NCI-H2081 treated with DMSO at 0.1 percent for 48 hours (cell line): ENCODE results near the gene GOLT1A.

Source experiments
- DNase-seq: peaks from one replicate; lab custom pipeline; 2025; lab: John Stamatoyannopoulos, UW

The GOLT1A gene

GRCh38 chr1:204190212-204191211 is 23.3 kb downstream of the GOLT1A start:
- DNase-seq = no peak

- DNase-seq = no peak
These were observed 24.7 kb downstream of the GOLT1A start for GRCh38 chr1:204188959-204189639.

DNA sequence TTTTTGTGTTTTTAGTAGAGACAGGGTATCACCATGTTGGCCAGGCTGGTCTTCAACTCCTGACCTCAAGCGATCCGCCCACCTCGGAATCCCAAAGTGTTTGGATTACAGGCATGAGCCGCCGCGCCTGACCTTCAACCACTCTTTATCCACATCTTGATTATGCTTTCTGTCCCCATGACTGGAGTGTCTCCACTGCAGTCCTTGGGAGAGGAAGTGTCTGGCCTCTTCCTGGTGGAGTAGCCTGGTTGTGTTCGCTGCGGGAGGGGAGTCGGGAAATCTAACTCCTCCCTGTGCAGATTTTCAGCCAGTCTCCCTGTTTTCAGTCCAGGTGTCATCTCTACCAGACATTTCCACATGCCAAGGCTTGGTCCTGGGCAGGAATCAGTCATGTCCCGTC is 27.2 kb downstream of the GOLT1A start:
- DNase-seq = no peak

GRCh38 chr1:204181116-204181515 is 32.7 kb downstream of the GOLT1A start:
- DNase-seq = no peak

DNA sequence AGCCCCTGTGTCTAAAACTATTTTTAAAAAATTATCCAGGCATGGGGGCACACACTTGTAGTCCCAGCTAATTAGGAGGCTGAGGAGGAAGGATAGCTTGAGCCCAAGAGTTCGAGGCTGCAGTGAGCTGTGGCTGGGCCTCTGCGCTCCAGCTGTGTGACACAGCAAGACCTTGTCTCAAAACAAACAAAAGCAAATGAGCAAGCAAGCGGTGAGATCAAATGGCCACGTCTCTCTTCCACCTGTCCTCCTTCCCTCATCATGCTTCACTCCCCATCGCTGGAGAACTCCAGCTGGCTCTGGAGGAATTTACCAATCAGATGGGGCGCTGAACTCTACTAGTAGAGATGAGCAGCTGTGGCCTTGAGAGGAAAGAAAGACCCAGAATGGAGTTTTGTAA is 33.7 kb downstream of the GOLT1A start:
- no peak for DNase-seq

DNA sequence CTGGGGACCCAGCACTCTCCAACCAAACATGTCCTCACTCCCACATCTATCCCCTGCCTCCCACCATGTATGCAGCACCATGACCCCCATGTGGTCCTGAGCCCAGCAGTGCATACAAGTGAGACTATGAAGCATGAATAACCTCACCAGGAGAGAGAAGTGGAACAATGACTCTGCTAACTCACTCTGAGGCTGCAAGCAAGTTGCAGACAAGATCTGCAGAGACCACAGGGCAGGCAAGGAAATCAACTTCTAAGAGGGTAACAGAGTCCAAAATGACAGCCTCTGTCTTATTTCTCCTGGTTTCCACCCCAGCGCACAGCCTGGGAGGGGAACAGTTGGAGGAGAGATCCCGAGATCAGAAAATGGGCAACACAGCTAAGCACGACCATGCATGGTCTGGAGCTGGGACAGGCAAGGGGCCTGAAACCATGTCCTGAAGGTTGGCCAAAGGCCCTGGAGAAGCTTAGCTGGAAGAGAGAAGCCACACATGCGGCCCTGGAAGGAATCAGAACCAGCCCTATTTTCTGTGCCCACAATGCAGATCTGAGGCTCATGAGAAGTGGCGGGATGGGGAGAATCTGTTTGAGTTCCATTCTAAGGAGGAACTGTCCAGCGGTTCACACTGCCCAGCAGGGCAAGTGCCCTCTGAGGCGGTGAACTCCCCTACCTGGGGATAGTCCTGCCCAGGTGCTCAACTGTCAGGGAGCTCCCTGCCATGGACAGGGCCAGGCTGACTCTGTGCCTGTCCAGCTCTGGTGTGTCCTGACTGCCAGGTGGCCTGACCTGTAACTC is 35.1 kb downstream of the GOLT1A start:
- DNase-seq = no peak

GRCh38 chr1:204177133-204177532 is 36.7 kb downstream of the GOLT1A start:
- DNase-seq = no peak

DNA sequence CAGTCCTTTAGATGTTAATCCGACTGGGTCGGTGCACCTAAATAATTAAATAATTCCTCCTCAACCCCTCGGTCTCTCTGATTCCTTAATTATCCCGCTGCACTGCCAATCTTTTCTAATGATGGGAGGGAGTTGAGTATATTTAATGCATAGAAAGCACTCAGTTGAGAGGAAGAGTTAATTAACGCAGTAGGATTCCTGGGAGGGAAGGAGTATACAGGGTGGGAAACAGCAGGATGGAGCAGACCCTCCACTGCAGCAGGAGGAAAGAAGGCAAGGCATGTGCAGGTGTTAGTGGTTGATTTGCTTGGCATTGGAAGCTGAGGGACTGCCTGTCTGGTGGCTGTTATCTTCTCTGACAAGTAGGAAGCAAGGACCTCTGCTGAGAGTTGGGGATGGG is 37.7 kb downstream of the GOLT1A start:
- DNase-seq = no peak

- no peak for DNase-seq
These were observed 38.8 kb downstream of the GOLT1A start for GRCh38 chr1:204174958-204175357.

DNA sequence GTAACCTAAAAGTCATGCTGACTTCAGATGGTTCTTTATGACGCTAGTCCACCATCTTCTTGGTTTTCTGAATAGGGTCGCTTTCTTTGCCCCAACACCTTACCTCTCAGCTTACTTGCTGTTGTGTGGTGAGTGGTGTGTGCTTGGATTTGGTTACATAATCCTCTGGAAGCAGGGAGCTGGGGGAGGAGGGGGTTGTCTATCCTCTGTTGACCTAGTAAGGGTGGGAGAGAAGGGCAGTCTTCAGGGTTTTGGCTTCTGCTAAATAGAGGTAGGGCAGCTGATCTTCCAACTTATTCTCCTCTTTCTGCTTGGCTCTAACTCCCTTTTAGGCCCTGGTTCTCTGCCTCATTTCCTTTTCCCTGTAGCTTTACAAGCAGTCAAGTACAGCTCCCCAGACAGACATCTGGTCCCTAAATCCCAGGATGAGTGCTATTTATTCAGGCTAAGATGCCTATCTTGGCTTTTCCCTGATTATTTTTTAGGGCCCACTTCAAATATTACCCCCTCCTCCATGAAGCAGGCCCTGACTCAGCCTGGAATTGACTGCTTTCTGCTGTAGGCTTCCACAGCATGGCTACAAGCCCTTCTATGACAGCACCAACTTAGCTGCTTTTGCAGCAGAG is 41.3 kb downstream of the GOLT1A start:
- no peak for DNase-seq

- no peak for DNase-seq
These were observed 42.0 kb downstream of the GOLT1A start for GRCh38 chr1:204171751-204172178.

DNA sequence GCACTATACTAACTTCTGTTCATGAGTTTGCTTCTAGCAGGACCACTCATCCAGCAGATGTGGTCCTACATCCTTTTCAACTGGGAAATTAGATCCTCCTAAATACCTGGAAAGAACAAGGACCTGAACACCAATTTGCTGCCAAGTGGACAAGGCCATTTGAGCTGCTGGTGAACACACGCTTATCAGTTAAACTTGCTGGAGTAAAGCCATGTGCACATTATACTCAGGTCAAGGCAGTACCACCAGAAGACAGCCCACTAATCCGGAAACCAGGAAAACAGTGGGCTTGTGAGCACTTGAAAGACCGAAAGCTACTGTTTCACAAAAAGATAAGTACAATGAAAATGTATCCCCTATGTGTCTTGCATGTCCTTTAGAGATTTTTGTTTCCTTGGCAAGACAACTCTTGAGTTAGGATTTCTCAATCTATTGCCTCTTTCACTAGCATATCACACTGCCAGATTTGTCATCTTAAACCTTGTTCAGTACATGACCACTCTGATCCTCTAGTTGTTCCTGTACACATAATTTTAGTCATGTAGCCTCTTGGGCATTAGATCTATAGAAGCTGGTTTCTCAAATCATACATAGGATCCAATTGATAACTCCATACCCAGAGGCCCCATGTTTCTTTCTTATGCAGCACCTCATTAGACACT is 43.2 kb downstream of the GOLT1A start:
- DNase-seq = no peak

DNA sequence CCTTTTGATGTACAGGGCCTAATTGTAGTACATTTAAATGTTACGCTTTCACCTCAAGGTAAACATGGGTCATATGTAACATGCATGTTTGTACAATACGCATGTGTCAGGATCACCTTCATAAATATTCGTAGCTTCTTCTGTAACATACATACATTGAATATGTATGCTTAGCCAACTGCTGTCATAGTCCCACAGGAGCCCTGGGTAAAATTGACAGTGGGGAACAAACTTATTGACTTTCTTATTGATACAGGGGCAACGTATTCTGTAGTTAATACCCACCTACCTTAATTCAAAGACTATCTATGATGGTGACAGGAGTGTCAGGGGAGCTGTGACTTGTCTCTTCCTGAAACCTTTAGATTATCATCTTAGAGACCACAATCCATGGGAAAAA is 43.9 kb downstream of the GOLT1A start:
- no peak for DNase-seq

DNA sequence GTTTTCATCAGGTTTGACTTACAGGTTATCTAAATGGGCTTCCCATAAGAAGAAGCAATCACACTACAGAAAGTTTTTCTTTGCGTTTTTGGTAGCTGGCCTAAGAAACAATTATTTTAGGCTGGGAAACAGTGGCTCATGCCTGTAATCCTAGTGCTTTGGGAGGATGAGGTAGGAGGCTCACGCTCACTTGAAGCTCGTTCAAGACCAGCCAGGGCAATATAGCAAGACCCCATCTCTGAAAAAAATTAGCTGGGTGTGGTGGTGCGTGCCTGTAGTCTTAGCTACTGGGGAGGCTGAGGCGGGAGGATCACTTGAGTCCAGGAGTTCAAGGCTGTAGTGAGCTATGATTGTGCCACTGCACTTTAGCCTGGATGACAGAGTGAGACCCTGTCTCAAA is 46.1 kb downstream of the GOLT1A start:
- no peak for DNase-seq

- DNase-seq = no peak
These were observed 47.6 kb downstream of the GOLT1A start, which contains the start of gene REN for GRCh38 chr1:204166219-204166618. Gene REN, minus strand, starts transcription at chr1:204166337. Its CDS starts 44 bp downstream, at chr1:204166293.

DNA sequence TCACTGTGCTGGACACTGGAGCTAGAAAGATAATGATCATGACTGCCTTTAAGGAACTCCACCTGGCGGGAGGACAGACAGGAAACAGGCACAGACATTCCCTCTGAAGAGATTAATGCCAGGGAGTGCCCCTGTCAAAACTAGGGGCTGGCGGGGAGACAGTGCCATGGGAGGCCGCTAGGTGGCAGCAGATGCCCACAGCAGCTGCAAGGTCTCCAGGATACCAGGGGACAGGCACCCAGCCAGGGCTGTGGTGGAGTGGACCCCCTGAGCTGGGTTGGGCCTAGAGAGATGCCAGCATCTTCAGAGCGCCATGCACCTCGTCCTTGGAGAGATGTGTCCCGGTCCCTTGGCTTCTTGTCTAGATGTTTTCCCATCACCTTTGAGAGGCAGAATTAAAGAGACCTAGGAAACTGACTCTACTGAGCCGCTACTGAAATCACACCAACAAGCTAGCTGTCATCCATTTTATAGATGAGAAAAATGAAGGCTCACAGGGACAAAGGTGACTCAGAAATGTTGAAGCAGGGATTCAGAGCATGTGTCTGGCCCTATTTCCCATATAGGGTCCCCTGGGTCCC is 51.2 kb downstream of the GOLT1A start:
- peak; percentile 43 for DNase-seq

- DNase-seq = no peak
These were observed 51.9 kb downstream of the GOLT1A start for GRCh38 chr1:204161609-204162493.

DNA sequence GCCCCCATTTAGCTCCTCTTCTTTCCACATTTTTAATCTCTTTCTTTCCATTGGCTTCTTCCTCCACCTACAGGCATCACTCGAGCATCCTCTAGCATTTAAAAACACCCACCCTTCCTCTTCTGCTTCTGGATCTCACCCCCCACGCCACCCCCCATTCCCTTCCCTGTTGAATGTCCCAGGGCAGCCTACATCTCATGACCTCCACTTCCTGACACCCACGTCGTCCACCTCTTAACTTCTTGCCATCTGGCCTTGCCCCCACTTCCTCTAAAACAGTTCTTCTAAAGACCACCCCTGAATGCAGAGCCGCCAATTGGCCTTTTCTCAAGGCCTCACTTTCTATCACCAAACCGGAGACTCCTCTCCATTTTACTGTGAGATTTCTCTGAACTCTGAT is 55.8 kb downstream of the GOLT1A start:
- no peak for DNase-seq

DNA sequence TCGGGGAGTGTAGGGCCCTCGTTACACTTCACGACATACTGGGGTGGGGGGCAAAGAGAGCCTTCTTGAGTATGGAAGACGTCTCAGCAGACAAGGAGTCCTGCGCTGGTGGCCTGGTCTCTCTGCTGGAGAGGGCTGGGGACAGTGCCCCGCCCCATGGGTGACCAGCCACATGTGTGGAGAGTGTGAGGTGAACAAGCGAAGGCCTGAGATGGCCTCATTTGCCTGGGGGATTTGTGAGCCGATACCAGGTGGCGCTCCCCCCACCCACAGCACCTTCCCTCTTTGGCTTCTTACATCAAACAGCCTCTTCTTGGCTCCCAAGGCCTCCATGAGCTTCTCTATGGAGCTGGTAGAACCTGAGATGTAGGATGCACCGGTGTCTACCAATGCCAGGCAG is 57.9 kb downstream of the GOLT1A start:
- DNase-seq = no peak
